ENCODE results near the gene GFI1. TPM values are rescaled to one million over a fixed set of nuclear protein-coding genes. Genes with fewer than 3 reads are reported as not detected.

The GFI1 gene
- total and polyA plus RNA-seq, 2 experiments from 2014 or later, result not detected

- TF ChIP-seq EZH2 (IDR thresholded peaks at IDR 0.05; ENCODE audit: insufficient read depth, poor library complexity, severe bottlenecking), result no peak
- no peak for TF ChIP-seq EZH2phosphoT487 (IDR thresholded peaks at IDR 0.05; ENCODE audit: insufficient read depth, low read depth)
- DNase-seq, result peak; percentile 53
- in situ Hi-C loops (cut with MboI), result no loop called here
- no peaks in the 10 kb centered on the region for H3K4me1 ChIP-seq (ENCODE audit: insufficient read depth)
- H3K9me2 ChIP-seq (ENCODE audit: insufficient read depth), result no peaks in the 10 kb centered on the region
- no peaks in the 10 kb centered on the region for H3K79me2 ChIP-seq (ENCODE audit: insufficient read depth)
- no peak overlapping the region for H3K4me3 ChIP-seq
- no peak overlapping the region for H2AFZ ChIP-seq
- no peak overlapping the region for H3K4me2 ChIP-seq (ENCODE audit: unreplicated experiment)
- H3K9ac ChIP-seq, result no peak overlapping the region
- H3F3A ChIP-seq (ENCODE audit: insufficient read depth), result no peaks in the 10 kb centered on the region; the same call in 1 of the 2 replicates
- no peaks in the 10 kb centered on the region for H3K27me3 ChIP-seq (replicated peaks; ENCODE audit: insufficient read depth)
- H3K9me3 ChIP-seq (ENCODE audit: low read depth), result no peaks in the 10 kb centered on the region
- no peak overlapping the region for H3K27ac ChIP-seq
- H4K20me1 ChIP-seq (ENCODE audit: insufficient read depth), result no peaks in the 10 kb centered on the region
- H3K36me3 ChIP-seq (ENCODE audit: low read depth), result no peaks in the 10 kb centered on the region
Measured at GRCh38 chr1:92502247-92502646, 15.5 kb upstream of the GFI1 start.

DNA sequence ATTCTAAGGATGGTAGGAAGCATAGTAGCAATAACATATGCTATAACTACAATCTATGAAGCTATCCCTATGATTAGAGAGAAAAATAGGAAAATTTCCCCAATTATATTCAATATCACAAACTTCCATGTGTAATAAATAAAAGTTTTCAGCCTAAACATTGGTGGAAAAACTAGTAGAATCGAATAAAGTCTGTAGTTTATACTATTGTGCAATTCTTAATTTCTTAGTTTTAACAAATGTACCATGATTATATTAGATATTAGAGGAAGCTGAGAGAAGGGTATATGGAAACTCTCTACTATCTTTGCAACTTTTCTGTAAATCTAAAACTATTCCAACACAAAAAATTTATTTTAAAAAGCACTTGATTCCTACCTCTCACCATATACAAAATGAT is 13.8 kb upstream of the GFI1 start:
- Histone ChIP-seq H3K9me2 (ENCODE audit: insufficient read depth) (no peaks in the 10 kb centered on the region), H3K27ac (no peak overlapping the region), H3K36me3 (ENCODE audit: low read depth) (no peaks in the 10 kb centered on the region), H2AFZ (no peak overlapping the region), H3K4me1 (ENCODE audit: insufficient read depth) (no peaks in the 10 kb centered on the region), H3K4me2 (ENCODE audit: unreplicated experiment) (no peak overlapping the region), H3K79me2 (ENCODE audit: insufficient read depth) (no peaks in the 10 kb centered on the region), H3K9me3 (ENCODE audit: low read depth) (no peaks in the 10 kb centered on the region), H4K20me1 (ENCODE audit: insufficient read depth) (no peaks in the 10 kb centered on the region), H3F3A (ENCODE audit: insufficient read depth) (no peaks in the 10 kb centered on the region; the same call in 1 of the 2 replicates), H3K27me3 (replicated peaks; ENCODE audit: insufficient read depth) (no peaks in the 10 kb centered on the region), H3K9ac (no peak overlapping the region), H3K4me3 (no peak overlapping the region)
- WGBS, 2 experiments (ENCODE audit: low coverage in 1 of 2, low lambda C conversion rate in 2 of 2, missing lambda C conversion rate in 2 of 2), result 17 to 41% methylated on average over 1 of the region's 1 CpG
- in situ Hi-C loops (cut with MboI), result no loop called here
- TF ChIP-seq EZH2 (IDR thresholded peaks at IDR 0.05; ENCODE audit: insufficient read depth, poor library complexity, severe bottlenecking) (no peak), EZH2phosphoT487 (IDR thresholded peaks at IDR 0.05; ENCODE audit: insufficient read depth, low read depth) (no peak)
- DNase-seq, result no peak

GRCh38 chr1:92495392-92496063 is 8.8 kb upstream of the GFI1 start:
- in situ Hi-C loops (cut with MboI), result no loop called here
- no peak overlapping the region for H2AFZ ChIP-seq
- H3K4me1 ChIP-seq (ENCODE audit: insufficient read depth), result no peaks in the 10 kb centered on the region
- H3K27me3 ChIP-seq (replicated peaks; ENCODE audit: insufficient read depth), result no peaks in the 10 kb centered on the region
- H3K9me3 ChIP-seq (ENCODE audit: low read depth), result no peaks in the 10 kb centered on the region
- TF ChIP-seq EZH2phosphoT487 (IDR thresholded peaks at IDR 0.05; ENCODE audit: insufficient read depth, low read depth) (no peak), EZH2 (IDR thresholded peaks at IDR 0.05; ENCODE audit: insufficient read depth, poor library complexity, severe bottlenecking) (no peak)
- H3F3A ChIP-seq (ENCODE audit: insufficient read depth), result no peaks in the 10 kb centered on the region
- H3K4me3 ChIP-seq, result no peak overlapping the region
- DNase-seq, result no peak
- WGBS, 2 experiments (ENCODE audit: low coverage in 1 of 2, low lambda C conversion rate in 2 of 2, missing lambda C conversion rate in 2 of 2), result 23 to 31% methylated on average over 2 of the region's 2 CpGs
- H3K79me2 ChIP-seq (ENCODE audit: insufficient read depth), result no peaks in the 10 kb centered on the region
- no peaks in the 10 kb centered on the region for H3K9me2 ChIP-seq (ENCODE audit: insufficient read depth)
- no peak overlapping the region for H3K9ac ChIP-seq
- H3K4me2 ChIP-seq (ENCODE audit: unreplicated experiment), result no peak overlapping the region
- no peak overlapping the region for H3K27ac ChIP-seq
- H4K20me1 ChIP-seq (ENCODE audit: insufficient read depth), result no peaks in the 10 kb centered on the region
- no peaks in the 10 kb centered on the region for H3K36me3 ChIP-seq (ENCODE audit: low read depth)

DNA sequence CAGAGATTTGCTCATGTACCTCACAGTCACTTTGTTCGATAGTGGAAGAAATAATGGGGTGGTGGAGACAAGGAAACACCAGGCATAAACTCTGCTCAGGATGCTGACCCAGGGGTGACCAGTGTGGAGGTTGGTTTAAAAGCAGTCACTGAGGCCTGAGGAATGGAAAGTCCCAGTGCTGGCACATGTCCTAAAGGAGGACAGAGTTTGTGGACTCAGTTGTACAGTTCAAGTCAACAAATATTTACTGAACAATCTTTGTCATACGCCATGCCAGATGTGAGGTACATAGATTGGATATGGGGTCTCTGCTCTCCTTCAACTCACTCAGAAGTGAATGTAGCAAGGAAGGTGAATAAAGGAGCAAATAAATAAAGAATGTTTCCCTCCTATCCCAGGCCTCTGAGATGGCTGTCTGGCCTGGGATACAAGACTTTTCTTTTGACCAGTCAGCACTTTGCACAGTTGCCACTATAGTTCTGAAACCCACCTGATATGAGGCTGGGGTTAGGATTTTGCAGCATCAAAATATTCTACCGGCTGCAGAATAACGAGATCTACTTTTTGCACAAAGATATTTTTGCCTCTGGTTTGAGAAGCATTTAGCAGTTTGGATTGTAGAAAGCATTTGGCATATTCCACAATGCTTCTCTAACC is 7.9 kb upstream of the GFI1 start:
- Histone ChIP-seq H3K9me3 (ENCODE audit: low read depth) (no peaks in the 10 kb centered on the region), H3K27ac (no peak overlapping the region), H3F3A (ENCODE audit: insufficient read depth) (no peaks in the 10 kb centered on the region), H4K20me1 (ENCODE audit: insufficient read depth) (no peaks in the 10 kb centered on the region), H2AFZ (no peak overlapping the region), H3K4me1 (ENCODE audit: insufficient read depth) (no peaks in the 10 kb centered on the region), H3K9me2 (ENCODE audit: insufficient read depth) (no peaks in the 10 kb centered on the region), H3K4me3 (no peak overlapping the region), H3K9ac (no peak overlapping the region), H3K79me2 (ENCODE audit: insufficient read depth) (no peaks in the 10 kb centered on the region), H3K27me3 (replicated peaks; ENCODE audit: insufficient read depth) (no peaks in the 10 kb centered on the region), H3K4me2 (ENCODE audit: unreplicated experiment) (no peak overlapping the region), H3K36me3 (ENCODE audit: low read depth) (no peaks in the 10 kb centered on the region)
- in situ Hi-C loops (cut with MboI), result no loop called here
- no peak for TF ChIP-seq EZH2phosphoT487 (IDR thresholded peaks at IDR 0.05; ENCODE audit: insufficient read depth, low read depth)
- TF ChIP-seq EZH2 (IDR thresholded peaks at IDR 0.05; ENCODE audit: insufficient read depth, poor library complexity, severe bottlenecking), result no peak
- 60 to 69% methylated on average over 4 of the region's 4 CpGs for WGBS, 2 experiments (ENCODE audit: low coverage in 1 of 2, low lambda C conversion rate in 2 of 2, missing lambda C conversion rate in 2 of 2)
- no peak for DNase-seq

Data from GM23248 (cell line).